Nephron progenitor cell (in vitro differentiated cells): ENCODE measurements around the gene LIPK.
"Not testable (repeated sequence)": the region's sequence is repeated elsewhere in the genome, so short reads cannot be mapped to it uniquely, and the experiment has no call there.

Source experiments
- DNase-seq: peaks from one replicate; pipeline ENCODE4 v3.0.0; 2021
- H3K27ac Mint-ChIP-seq: 2 replicates; pipeline ENCODE4 v1.8.0; 2021; ENCODE audit warnings: mild to moderate bottlenecking, moderate library complexity, mixed read lengths
- H3K27me3 Mint-ChIP-seq: 2 replicates; pipeline ENCODE4 v1.8.0; 2021; ENCODE audit warnings: mild to moderate bottlenecking, low read depth, mixed read lengths; ENCODE audit not compliant: poor library complexity
- H3K36me3 Mint-ChIP-seq: 2 replicates; pipeline ENCODE4 v1.8.0; 2021; ENCODE audit warnings: low read depth, mixed read lengths
- H3K4me1 Mint-ChIP-seq: 2 replicates; pipeline ENCODE4 v1.8.0; 2021; ENCODE audit warnings: mixed read lengths
- H3K4me3 Mint-ChIP-seq: 2 replicates; pipeline ENCODE4 v1.8.0; 2021; ENCODE audit warnings: mild to moderate bottlenecking, moderate library complexity, mixed read lengths
- H3K9me3 Mint-ChIP-seq: 2 replicates; pipeline ENCODE4 v1.8.0; 2021; ENCODE audit warnings: mild to moderate bottlenecking, moderate library complexity, mixed read lengths
- TF ChIP-seq, protein P1 (sequence below): fragments of 200-600 bp; sonication (generic); IDR thresholded peaks from 2 replicates; pipeline ENCODE4 v1.5.0; 2021; ENCODE audit warnings: antibody characterized with exemption

The LIPK gene

GRCh38 chr10:88725798-88726197, 19.7 kb downstream of the LIPK start:
- Mint-ChIP-seq H3K9me3 (no peaks in the 10 kb centered on the region), H3K4me3 (no peak overlapping the region), H3K4me1 (peaks cover 13% of the 10 kb centered on the region), H3K36me3 (no peaks in the 10 kb centered on the region), H3K27ac (no peak overlapping the region), H3K27me3 (peaks cover 4% of the 10 kb centered on the region)
- no peak for DNase-seq
- TF ChIP-seq, protein P1, sequence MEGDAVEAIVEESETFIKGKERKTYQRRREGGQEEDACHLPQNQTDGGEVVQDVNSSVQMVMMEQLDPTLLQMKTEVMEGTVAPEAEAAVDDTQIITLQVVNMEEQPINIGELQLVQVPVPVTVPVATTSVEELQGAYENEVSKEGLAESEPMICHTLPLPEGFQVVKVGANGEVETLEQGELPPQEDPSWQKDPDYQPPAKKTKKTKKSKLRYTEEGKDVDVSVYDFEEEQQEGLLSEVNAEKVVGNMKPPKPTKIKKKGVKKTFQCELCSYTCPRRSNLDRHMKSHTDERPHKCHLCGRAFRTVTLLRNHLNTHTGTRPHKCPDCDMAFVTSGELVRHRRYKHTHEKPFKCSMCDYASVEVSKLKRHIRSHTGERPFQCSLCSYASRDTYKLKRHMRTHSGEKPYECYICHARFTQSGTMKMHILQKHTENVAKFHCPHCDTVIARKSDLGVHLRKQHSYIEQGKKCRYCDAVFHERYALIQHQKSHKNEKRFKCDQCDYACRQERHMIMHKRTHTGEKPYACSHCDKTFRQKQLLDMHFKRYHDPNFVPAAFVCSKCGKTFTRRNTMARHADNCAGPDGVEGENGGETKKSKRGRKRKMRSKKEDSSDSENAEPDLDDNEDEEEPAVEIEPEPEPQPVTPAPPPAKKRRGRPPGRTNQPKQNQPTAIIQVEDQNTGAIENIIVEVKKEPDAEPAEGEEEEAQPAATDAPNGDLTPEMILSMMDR: no peak

- no peaks in the 10 kb centered on the region for H3K9me3 Mint-ChIP-seq
- peaks cover 18% of the 10 kb centered on the region for H3K4me1 Mint-ChIP-seq
- H3K27me3 Mint-ChIP-seq: peaks cover 4% of the 10 kb centered on the region
- TF ChIP-seq, protein P1: peak; percentile 31
- H3K4me3 Mint-ChIP-seq: no peak overlapping the region
- peak; percentile 29 for DNase-seq
- no peak overlapping the region for H3K27ac Mint-ChIP-seq
- no peaks in the 10 kb centered on the region for H3K36me3 Mint-ChIP-seq
Observed at GRCh38 chr10:88728107-88728763, 22.2 kb downstream of the LIPK start.

GRCh38 chr10:88730864-88731263, 24.8 kb downstream of the LIPK start:
- TF ChIP-seq, protein P1: no peak
- DNase-seq: no peak
- H3K4me3 Mint-ChIP-seq: no peak overlapping the region

GRCh38 chr10:88731296-88731695, 25.2 kb downstream of the LIPK start:
- no peaks in the 10 kb centered on the region for H3K9me3 Mint-ChIP-seq
- no peak for DNase-seq
- peaks cover 12% of the 10 kb centered on the region for H3K4me1 Mint-ChIP-seq
- peaks cover 4% of the 10 kb centered on the region for H3K27me3 Mint-ChIP-seq
- TF ChIP-seq, protein P1: no peak
- no peak overlapping the region for H3K27ac Mint-ChIP-seq
- no peak overlapping the region for H3K4me3 Mint-ChIP-seq
- H3K36me3 Mint-ChIP-seq: no peaks in the 10 kb centered on the region

More at GRCh38 chr10:88730864-88731263, 24.8 kb downstream of the LIPK start:
- Mint-ChIP-seq H3K4me1 (peaks cover 16% of the 10 kb centered on the region), H3K36me3 (no peaks in the 10 kb centered on the region), H3K27me3 (peaks cover 4% of the 10 kb centered on the region), H3K9me3 (no peaks in the 10 kb centered on the region), H3K27ac (no peak overlapping the region)

DNA sequence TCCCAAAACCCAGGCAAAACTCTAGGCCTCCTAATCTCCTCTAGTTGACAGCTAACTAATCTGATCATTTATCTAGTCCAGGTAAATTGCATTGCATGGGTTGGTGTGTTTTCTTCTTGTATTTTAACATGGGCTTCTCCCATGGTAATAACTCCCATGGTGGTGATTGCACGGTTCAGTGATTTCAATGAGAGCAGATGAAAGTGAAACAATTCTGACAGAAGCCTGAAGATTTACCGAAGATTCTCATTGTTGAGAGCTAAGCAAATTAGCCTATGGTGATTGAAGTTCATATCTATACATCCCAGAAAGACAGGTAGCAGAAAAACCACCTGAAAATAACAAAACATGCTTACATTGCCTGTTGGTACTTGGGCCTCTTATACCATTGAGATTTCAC, 27.2 kb downstream of the LIPK start:
- Mint-ChIP-seq H3K9me3 (no peaks in the 10 kb centered on the region), H3K36me3 (no peaks in the 10 kb centered on the region), H3K4me1 (peaks cover 12% of the 10 kb centered on the region), H3K27ac (no peak overlapping the region), H3K4me3 (no peak overlapping the region), H3K27me3 (peaks cover 3% of the 10 kb centered on the region)
- TF ChIP-seq, protein P1: no peak
- no peak for DNase-seq

- Mint-ChIP-seq H3K4me3 (no peak overlapping the region), H3K36me3 (no peaks in the 10 kb centered on the region), H3K9me3 (no peaks in the 10 kb centered on the region), H3K27me3 (peaks cover 3% of the 10 kb centered on the region), H3K4me1 (peaks cover 5% of the 10 kb centered on the region), H3K27ac (no peak overlapping the region)
- DNase-seq: no peak
- TF ChIP-seq, protein P1: no peak
Observed at GRCh38 chr10:88735661-88736060, 29.6 kb downstream of the LIPK start.

- H3K27ac Mint-ChIP-seq: peak overlapping the region; percentile 11
- H3K4me1 Mint-ChIP-seq, H3K36me3 Mint-ChIP-seq, H3K4me3 Mint-ChIP-seq, DNase-seq, H3K27me3 Mint-ChIP-seq, H3K9me3 Mint-ChIP-seq: not testable (repeated sequence)
Observed at GRCh38 chr10:88741921-88742320, 35.9 kb downstream of the LIPK start.
